Epithelial cell of proximal tubule (primary cell): ENCODE data around the gene TBCK. TPM values are rescaled to one million over a fixed set of nuclear protein-coding genes. Genes with fewer than 3 reads are reported as not detected.
A peak's percentile ranks its signal among the peaks of the same experiment; 100 is the strongest.

Experiments used
- DNase-seq: peaks from one replicate; pipeline ENCODE4 v3.0.0-alpha.2; 2011; ENCODE audit warnings: low read depth
- H3K4me3 ChIP-seq: 2 replicates; pipeline ENCODE4 v1.5.1; 2011; ENCODE audit warnings: low read depth, mild to moderate bottlenecking, low read length
- CTCF ChIP-seq: conservative IDR thresholded peaks from 2 replicates; pipeline ENCODE4 v1.5.1; 2012; ENCODE audit warnings: low read depth, mild to moderate bottlenecking, low read length
- total RNA-seq: library from RNA; depleted of rRNA; stranded (reverse); fragments of >200 nt; gene quantifications from 2 replicates; pipeline ENCODE4 v1.2.3, GENCODE V29; 2015

TBCK gene
- total RNA-seq, 1 donor from 2014 or later = 20.8 TPM

- no peak for TF ChIP-seq CTCF
- DNase-seq = no peak
- H3K4me3 ChIP-seq = no peak overlapping the region
Measured at GRCh38 chr4:106083065-106083464, 232.9 kb downstream of the TBCK start.

GRCh38 chr4:106080376-106080775 lies 235.6 kb downstream of the TBCK start:
- no peak for TF ChIP-seq CTCF
- DNase-seq = no peak
- no peak overlapping the region for H3K4me3 ChIP-seq

- H3K4me3 ChIP-seq = no peak overlapping the region
- no peak for DNase-seq
- no peak for TF ChIP-seq CTCF
Measured at GRCh38 chr4:106079616-106080015, 236.4 kb downstream of the TBCK start.

GRCh38 chr4:106065018-106065417 lies 251.0 kb downstream of the TBCK start:
- H3K4me3 ChIP-seq = no peak overlapping the region
- no peak for TF ChIP-seq CTCF
- no peak for DNase-seq

GRCh38 chr4:106063009-106063408 lies 253.0 kb downstream of the TBCK start:
- TF ChIP-seq CTCF = no peak
- no peak overlapping the region for H3K4me3 ChIP-seq
- DNase-seq = peak; percentile 2

- peak; percentile 27 for DNase-seq
- H3K4me3 ChIP-seq = no peak overlapping the region
- no peak for TF ChIP-seq CTCF
Measured at GRCh38 chr4:106062452-106062875, 253.5 kb downstream of the TBCK start.

- no peak for TF ChIP-seq CTCF
- no peak for DNase-seq
- H3K4me3 ChIP-seq = no peak overlapping the region
Measured at GRCh38 chr4:106058921-106059320, 257.1 kb downstream of the TBCK start.
